GM21825 (cell line): Measurements from ENCODE around the gene PLEKHH2.
"Not testable (repeated sequence)": the region's sequence is repeated elsewhere in the genome, so short reads cannot be mapped to it uniquely, and the experiment has no call there.

Source experiments
- ATAC-seq: cut with Tn5 transposase; IDR thresholded peaks from one replicate; pipeline ENCODE4 v1.9.1; 2021; ENCODE audit warnings: mild to moderate bottlenecking, moderate library complexity; ENCODE audit not compliant: unreplicated experiment

PLEKHH2 gene

DNA sequence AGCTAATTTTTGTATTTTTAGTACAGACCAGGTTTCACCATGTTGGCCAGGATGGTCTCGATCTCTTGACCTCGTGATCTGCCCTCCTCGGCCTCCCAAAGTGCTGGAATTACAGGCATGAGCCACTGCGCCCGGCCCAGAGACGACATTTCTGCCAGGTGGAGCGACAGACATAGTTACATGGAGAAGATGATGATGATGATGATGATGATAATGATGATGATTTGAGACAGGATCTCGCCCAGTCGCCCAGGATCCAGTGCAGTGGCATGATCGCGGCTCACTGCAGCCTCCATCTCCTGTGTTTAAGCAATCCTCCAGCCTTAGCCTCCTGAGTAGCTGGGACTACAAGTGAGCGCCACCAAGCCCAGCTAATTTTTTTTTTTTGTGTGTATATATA lies 907 bp upstream of the PLEKHH2 start:
- not testable (repeated sequence) for ATAC-seq

DNA sequence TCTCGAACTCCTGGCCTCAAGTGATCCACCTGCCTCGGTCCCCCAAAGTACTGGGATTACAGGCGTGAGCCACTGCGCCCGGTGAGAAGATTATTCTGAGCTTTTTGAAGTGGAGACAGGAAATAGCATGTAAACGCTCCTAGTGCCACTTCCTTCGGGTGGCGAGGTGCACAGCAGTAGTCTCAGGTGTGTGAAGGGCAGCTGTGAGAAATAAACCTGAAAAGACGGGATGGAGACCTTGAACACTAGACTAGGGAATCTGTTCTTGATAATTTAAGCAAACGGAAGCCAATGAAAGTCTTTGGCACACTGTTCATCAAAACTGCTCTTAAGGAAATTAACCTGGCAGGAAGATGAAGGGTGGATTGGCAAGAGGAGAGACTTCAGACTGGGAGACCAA lies 439 bp upstream of the PLEKHH2 start:
- ATAC-seq = no peak

DNA sequence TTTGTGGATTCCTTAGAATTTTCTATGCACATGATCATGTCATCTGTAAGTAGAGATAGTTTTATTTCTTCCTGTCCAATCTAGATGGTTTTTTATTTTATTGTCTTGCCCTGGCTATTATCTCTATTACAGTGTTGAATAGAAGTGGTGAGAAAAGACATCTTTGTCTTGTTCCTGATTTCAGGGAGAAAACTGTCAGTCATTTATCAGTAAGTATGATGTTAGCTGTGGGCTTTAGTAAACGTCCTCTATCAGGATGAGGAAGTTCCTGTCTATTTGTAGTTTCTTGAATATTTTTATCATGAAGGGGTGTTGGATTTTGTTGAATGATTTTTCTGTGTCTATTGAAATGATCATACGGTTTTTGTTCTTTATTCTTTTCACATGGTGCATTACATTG lies 5.3 kb downstream of the PLEKHH2 start:
- no peak for ATAC-seq

DNA sequence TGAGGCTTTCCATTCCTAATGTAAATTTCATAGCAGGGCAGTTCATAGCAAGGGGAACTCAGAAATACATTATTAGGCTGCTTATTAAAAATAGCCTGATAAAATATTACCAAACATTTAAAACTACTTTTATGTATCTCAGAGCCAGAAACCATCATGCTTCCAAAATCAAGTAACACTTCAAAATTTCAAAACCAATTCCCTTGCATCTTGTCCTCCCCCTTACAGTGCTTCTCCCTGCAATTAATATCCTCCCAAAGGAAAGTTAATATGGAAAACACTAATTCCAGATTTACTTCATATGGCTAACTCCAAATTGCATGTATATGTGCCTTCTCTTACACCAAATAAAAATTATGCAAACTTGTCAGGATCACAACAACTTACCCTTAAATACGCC lies 6.6 kb downstream of the PLEKHH2 start:
- ATAC-seq = no peak

DNA sequence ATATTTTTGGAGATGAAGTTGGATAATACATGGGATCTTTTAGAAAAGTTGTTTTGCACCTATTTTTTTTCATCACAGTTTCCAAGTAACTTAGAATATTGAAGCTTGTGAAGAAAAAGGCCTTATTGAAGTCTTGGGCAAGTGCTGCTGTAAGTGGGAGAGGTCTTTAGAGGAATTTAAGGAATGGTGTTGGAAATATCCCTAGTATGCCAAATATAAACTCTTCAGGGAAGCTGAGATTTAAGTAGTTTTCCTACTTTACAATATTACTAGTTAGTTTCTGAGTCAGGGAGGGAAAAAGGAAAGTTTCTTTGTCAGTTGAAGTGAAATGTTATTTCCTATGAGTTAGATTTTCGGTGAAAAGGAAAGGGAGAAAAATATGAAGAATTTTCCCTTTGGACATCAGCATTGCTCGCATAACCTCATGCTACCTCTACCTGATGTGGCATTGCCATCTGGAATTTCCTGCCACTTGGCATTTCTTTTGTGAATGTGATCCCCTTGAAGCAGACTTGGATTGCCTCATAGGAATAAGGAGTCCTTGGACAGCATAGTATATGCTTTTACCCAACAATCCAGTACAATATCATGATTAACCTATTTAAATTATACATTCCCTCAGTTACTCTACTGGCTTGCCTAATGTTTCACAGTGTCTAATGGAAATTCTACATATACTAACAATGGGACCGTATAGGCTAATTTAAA lies 12.1 kb downstream of the PLEKHH2 start:
- no peak for ATAC-seq

DNA sequence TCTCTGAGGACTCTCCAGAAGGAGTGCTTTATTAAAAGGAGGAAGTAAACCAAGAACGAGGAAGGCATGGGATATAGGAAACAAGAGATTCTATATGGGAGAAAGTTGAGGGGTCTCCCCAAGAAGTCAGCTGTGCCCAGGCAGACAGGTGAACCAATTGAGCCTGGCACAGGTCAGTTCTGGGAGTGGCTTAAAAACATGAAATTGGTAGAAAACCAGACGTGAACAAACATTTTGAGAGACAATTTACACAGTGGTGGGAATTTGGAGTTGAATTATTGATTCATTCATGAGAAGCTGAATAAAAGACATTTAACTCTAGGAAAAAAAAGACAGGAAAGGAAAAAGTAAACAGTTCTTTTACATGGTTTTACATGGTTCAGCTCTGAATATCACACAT lies 16.4 kb downstream of the PLEKHH2 start:
- no peak for ATAC-seq

DNA sequence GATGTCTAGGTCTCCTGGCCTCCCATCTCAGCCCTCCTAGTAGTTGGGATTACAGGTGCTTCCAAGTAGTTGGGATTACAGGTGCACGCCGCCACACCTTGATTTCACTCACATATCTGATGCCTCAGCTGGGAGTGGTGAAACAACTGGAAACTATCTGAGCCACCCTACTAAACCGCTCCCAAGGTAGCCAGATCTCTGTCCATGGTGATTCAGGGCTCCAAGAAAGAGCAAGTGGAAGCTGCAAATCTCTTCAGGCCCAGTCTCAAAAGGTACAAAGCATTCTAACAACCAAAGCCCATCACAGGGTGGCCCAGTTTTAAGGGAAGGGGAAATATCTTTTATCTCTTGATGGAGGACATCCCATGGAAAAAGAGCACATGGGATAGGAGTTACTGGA lies 20.2 kb downstream of the PLEKHH2 start:
- no peak for ATAC-seq

DNA sequence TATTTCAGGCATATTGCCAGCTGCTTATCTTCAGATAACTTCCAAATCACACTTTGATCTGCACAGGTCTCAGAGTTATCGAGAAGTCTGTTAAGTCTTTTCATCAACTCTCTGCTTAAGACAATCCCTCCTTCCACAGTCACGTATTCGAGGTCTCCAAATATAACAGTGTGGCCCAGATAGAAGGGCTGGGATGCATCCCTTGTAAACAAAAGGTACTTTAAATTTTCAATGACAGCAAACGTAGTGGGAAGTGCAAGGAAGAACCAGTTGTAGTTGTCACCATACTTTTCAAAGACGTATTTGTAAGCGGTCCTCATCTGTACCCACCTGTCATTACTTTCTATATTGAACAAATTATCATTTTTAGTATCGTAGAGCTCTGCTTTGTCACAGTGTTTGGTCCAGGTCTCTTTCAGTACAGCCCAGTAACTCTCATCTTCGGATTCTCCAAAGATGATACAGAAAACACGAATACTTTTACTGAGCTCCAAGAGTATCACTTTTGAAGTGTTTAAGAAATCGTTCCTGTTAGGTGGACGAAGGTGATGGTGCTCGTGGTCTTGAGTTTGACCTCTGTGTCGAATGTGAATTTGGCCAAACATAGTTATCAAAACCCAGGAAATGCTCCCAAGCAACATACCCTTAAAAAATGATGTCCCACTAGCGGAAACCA lies 38.7 kb downstream of the PLEKHH2 start:
- no peak for ATAC-seq

DNA sequence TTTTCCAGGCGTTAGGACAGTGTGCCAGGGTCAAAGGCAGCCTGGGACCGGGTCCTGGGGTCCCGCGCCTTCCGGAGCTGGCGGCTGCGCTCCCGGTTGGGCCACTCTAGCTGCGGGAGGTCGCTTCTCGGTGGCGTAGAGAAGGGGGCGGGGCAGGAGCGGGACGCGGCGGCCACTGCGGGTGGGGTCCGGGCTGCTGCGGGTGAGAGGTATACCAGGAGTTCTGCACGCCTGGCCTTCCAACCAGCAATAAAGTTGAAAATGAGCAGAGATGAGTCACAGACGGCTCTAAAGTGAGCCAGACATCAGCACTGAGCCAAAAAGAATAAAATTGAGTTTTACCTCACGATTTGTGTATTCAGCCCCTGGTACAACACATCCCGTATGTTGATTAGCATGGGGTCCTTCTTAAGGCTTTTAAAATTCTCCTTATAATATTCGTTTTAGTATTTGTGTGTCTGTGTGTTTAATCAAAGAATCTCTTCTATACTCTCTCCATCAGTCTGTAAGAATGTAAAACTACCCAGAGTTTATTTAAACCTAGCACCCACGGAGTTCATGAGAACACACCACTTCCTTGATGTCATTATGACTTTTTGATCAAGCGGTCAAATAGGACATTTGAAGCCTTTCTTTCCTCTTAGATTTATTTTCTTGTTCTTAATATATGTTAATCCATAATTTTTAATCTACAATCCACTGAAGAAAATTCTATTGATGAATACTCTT lies 39.4 kb downstream of the PLEKHH2 start, which contains the start of gene C1GALT1C1L:
Gene C1GALT1C1L, minus strand, starts transcription at position 108 of the 729 bp plus-strand sequence. Its CDS starts 107 bp downstream, at position 1.
- no peak for ATAC-seq

DNA sequence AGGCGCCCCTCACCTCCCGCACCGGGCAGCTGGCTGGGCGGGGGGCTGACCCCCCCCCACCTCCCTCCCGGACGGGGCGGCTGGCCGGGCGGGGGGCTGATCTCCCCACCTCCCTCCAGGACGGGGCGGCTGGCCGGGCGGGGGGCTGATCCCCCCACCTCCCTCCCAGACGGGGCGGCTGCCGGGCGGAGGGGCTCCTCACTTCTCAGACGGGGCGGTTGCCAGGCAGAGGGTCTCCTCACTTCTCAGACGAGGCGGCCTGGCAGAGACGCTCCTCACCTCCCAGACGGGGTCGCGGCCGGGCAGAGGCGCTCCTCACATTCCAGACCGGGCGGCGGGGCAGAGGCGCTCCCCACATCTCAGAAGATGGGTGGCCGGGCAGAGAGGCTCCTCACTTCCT lies 40.7 kb downstream of the PLEKHH2 start:
- ATAC-seq = not testable (repeated sequence)

DNA sequence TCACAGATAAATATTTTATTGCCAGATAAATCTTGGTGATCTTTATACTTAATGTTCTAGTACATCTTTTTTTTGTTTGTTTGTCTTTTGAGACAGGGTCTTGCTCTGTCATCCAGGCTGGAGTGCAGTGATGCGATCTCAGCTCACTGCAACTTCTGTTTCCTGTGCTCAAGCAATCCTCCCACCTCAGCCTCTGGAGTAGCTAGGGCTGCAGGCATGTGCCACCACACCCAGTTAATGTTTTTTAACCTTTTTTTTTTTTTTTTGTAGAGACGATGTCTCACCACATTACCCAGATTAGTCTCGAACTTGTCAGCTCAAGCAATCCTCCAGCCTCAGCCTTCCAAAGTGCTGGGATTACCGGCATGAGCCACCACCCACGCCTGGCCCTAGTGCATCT lies 48.3 kb downstream of the PLEKHH2 start:
- ATAC-seq = no peak

DNA sequence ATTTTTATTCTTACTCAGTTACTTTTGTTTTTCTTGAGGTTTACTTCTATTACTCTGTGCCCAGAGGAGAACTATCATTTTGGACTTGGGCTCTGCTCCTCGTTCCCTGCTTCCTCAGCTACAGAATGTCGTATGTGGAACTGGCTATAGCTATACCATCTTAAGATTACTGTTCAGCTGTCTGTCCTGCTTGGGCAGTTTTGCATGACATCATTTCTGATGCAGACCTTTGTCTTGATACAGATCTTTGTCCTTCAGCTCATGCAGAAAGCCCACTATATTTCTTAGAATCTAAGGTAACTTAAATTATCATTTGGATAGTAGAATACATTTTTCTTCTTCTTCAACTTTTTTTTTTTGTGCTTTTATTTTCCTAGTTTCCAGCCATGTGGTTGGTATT lies 52.9 kb downstream of the PLEKHH2 start:
- ATAC-seq = no peak

DNA sequence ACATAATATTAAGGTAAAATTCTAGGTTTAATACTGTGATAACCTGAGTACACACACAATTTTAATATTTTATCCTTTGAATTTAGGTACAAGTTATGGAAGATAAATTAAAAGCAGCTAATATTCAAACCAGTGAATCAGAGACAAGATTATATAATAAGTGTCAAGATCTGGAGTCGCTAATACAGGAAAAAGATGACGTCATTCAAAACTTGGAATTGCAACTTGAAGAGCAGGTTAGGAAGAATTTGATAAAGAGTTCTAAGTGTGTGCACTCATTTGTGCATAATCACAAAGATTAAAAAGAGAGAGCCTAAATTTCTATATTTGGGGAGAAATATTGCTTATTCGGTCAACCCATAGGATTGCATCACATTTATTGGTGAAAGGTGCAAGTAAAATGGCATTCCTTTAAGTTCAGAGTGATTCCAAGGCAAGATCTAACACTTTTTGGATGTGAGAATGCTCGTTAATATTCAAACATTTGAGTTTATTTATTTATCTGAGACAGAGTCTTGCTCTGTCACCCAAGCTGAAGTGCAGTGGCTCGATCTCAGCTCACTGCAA lies 55.5 kb downstream of the PLEKHH2 start:
- no peak for ATAC-seq

DNA sequence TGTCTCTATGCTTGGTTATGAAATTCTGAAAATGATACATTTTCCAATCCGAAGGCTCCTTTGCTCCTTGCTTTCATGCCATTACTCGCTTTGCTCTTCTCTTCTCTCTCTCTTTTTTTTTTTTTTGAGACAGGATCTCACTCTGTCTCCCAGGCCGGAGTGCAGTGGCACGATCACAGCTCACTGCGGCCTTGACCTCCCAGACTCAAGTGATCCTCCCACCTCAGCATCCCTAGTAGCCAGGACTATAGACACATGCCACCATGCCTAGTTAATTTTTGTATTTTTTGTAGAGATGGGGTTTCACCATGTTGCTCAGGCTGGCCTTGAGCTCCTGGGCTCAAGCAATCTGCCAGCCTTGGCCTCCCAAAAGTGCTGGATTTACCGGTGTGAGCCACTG lies 61.1 kb downstream of the PLEKHH2 start:
- ATAC-seq = not testable (repeated sequence)

DNA sequence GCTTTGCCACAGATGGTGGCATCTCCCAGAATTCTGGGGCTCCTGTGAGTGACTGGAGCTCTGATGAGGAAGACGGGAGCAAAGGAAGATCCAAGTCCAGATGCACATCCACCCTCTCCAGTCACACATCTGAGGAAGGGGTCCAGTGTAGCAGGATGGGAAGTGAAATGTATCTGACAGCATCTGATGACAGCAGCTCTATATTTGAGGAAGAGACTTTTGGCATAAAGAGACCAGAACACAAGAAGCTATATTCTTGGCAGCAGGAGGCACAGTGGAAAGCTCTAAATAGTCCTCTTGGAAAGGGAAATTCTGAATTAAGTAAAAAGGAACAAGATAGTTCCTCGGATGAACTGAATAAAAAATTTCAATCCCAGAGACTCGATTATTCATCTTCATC lies 62.7 kb downstream of the PLEKHH2 start:
- ATAC-seq = no peak

DNA sequence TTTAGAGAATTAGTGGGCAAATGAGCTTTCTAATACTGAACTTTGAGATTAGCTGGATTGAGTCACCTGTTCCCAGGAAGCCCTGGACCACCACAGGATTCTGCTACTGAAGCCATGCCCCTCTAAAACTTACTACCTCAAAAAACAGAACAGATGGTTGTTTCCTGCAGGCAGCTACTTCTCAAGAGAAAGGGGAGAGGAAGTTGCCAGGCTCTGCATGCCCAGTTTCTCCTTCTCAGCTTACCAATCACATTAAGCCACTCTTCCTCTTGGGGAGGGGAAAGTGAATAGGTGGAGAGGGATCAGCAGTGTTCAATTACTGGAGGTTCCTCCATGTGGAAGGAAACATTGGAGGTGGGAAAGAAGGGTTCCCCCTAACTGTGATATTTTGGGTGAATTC lies 64.1 kb downstream of the PLEKHH2 start:
- no peak for ATAC-seq

DNA sequence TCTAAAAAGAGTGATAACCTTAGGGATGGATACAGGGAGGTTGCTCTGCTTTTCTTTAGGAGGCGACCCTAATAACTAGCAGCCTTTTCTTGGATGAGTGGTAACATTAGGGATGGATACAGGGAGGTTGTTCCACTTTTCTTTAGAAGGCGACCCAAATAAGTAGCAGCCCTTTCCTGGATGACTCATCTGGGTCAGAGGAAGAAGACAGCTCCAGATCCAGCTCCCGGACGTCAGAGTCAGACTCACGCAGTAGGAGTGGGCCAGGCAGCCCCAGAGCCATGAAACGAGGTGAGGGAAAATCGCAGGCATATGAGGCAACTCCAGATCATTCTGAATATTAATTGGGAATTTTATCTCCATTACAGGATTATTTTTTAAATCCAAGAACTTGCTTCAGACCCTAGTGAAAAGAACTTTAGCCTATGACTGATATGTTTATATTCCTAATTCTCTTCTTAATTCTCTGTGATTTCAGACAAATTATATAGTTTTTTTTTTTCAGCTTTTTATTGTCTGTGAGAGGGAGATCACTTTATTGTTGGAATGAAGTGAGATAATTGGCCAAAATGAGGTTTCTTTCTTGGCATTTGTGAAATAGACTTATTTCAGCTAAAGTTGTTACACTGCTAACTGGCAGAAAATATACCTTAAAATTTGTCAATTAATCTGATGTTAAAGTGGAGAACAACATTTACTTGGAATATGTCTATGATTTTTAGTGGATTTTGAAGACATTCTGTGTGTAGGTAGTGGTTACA lies 70.4 kb downstream of the PLEKHH2 start:
- ATAC-seq = no peak

DNA sequence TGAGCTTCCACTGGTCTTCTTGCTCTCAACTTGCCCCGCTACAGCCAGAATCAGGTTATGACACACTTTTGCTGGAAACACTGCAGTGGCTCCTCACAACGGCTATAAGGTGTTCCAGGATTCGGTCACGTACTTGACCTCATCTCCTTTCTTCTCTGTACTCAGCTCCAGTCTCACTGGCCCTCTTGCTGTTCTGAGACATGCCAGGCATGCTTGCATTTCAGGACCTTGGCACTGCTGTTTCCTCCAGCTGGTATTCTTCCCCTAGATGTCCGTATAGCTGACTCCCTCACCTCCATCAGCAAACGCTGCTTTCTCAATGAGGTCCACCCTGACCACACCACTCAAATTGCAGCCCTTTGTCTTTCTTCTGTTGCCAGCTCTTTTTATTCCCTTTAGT lies 71.1 kb downstream of the PLEKHH2 start:
- ATAC-seq = no peak

DNA sequence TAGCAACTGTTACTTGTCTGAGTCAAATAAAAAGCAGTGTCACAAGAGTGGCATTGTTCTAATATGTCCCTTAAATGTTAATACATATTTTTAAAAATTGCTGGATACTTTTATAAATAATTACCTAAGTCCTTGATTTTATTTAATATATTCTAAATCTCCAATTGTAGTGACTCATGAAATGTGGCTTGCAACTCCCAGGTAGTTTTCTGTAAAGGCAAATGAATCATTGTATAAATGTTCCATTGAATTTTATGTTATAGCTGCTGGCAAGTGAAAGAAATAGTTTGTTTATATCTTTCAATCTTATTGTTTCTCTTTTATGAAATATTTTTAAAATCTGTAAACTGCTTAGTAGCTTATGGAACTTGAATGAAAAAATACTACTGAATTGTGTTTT lies 71.8 kb downstream of the PLEKHH2 start:
- no peak for ATAC-seq

DNA sequence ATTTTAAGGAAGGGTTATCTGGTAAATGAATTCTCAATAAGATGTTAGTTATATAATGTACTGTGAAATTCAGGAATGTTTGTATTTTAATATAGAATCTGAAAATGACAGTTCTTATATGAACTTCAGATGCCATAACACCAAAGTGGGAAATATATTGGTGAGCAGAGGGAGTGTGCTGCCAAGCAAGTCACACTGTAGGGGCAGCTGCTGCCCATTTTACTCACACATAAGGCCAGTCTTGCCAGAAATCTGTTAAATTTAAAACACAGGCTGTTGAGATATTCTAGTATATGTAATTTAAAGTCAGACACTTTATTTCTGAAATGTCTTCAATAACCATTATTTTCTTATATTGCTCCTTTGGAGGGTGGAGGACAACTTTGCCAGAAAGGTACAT lies 73.8 kb downstream of the PLEKHH2 start:
- ATAC-seq = no peak

DNA sequence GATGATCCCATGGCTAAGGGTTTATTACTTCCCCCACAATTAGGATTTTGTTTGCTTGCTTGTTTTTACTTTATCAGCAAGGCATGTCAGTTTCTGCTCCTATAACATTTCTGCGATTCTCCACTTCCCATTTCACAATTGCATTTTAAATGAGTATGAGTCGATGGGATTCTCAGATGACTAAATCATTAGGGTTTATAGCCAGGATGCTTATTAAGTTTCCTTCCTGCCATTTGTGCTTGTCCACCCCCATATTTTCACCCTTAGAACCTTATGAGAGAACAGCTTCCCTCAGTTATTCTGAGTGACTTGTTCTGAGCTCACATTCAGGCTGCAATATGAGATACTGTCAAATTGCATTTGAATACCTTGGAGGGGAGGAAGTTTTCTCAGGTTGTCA lies 77.1 kb downstream of the PLEKHH2 start:
- no peak for ATAC-seq
